Epithelial cell of prostate (primary cell): Measurements from ENCODE around the gene APOH.
"Not testable (repeated sequence)": the region's sequence is repeated elsewhere in the genome, so short reads cannot be mapped to it uniquely, and the experiment has no call there.

Experiments used
- DNase-seq: peaks from one replicate; pipeline ENCODE4 v3.0.0-alpha.2; 2011; ENCODE audit warnings: low read depth, low spot score
- H3K27ac ChIP-seq: fragments of 450-650 bp; 2 replicates; pipeline ENCODE4 v1.5.1; 2017; ENCODE audit warnings: mild to moderate bottlenecking

APOH gene

GRCh38 chr17:66228887-66229782, at the start of gene APOH:
Gene APOH, minus strand, starts transcription at chr17:66229415. Its CDS starts 36 bp downstream, at chr17:66229379.
- H3K27ac ChIP-seq = no peak within 1 kb of the TSS
- no peak for DNase-seq

GRCh38 chr17:66277191-66277590, 48.0 kb upstream of the APOH start:
- no peak overlapping the region for H3K27ac ChIP-seq
- DNase-seq = no peak

DNA sequence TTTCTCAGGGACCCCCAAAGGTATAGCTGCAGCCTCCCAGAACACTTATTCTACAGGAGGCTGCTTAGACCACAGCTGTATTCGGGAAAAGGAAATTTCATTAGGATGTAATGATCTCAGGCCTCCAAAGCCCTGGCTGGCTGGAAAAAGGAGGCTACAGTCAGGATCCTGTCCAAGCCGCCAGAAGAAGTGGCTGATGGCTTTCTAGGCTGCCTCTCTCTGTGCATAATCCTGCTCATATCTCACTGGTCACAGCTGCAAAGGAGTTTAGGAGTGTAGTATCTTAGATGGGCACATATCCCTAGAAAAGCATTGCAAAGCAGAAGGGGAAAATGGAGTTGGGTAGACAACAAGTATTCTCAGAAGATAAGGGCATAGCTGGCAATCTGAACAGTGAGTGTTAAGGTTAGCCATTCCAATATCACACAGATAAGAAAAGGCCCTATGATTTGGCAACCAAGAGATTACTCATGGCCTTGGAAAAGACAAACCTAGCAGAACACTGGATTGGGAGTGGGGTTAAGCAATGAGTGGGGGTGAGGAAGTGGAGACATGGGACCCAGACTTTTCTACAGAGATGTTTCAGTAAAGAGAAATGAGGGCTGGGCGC, 47.2 kb upstream of the APOH start:
- peak overlapping the region; percentile 24 for H3K27ac ChIP-seq
- DNase-seq = no peak

GRCh38 chr17:66275651-66276050, 46.4 kb upstream of the APOH start:
- DNase-seq = peak; percentile 79
- H3K27ac ChIP-seq = peak overlapping the region; percentile 24

- DNase-seq = no peak
- H3K27ac ChIP-seq = peak overlapping the region; percentile 29
Observed at GRCh38 chr17:66273586-66273848, 44.3 kb upstream of the APOH start.

DNA sequence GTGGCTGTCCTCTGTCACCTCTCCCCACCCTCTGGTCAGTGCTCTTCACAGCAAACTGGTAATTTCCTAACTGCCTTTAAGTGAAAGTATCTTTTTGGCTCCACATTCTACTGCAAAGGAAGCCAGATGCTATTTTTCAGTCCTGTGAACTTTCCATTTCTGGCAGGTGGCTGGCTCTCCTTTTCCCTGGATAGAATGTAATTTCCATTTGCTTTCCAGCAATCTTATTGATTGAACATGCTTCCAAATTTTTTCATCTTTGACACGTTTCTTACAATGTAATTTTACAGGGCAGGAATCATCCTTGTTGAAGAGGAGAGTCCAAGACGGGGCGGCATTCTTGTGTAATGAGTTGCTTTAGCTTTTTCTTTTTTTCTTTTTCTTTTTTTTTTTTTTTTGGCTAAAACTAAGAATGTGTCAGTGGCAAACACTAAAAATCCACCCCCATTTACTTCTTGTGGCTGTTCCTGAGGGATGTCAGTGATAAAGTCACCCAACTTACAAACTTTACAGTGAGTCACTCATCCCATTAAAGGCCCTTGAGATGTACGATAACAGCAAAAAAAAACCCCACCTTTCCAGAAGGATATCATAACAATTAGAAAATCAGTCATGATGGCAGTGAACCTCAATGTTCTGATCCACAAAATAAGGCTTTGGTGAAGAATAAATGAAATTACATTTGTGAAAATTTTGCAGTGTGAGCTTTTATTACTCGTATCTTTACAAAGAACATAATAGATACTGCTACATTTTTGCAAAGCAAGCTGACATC, 43.8 kb upstream of the APOH start:
- no peak for DNase-seq

DNA sequence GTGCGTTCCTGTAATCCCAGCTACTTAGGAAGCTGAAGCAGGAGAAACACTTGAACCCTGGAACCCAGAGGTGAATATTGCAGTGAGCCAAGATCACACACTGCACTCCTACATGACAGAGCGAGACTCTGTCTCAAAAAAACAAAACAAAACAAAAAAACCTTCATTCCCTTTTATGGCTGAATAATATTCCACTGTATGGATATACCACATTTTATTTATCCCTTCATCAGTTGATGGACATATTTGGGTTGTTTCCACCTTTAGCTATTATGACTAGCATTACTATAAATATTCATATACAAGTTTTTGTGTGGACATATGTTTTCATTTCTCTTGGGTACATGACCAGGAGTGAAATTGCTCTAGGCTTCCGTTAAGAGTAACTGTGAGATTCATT, 42.3 kb upstream of the APOH start:
- H3K27ac ChIP-seq = no peak overlapping the region

More for the DNA sequence above, 43.8 kb upstream of the APOH start:
- H3K27ac ChIP-seq = peak overlapping the region; percentile 29

GRCh38 chr17:66270106-66270505, 40.9 kb upstream of the APOH start:
- no peak overlapping the region for H3K27ac ChIP-seq
- no peak for DNase-seq

More for the DNA sequence above, 42.3 kb upstream of the APOH start:
- DNase-seq = no peak

- DNase-seq = no peak
- no peak overlapping the region for H3K27ac ChIP-seq
Observed at GRCh38 chr17:66268247-66268927, 39.2 kb upstream of the APOH start.

GRCh38 chr17:66264696-66265095, 35.5 kb upstream of the APOH start:
- DNase-seq = no peak

GRCh38 chr17:66262767-66263166, 33.6 kb upstream of the APOH start:
- H3K27ac ChIP-seq = no peak overlapping the region
- DNase-seq = no peak

More at GRCh38 chr17:66264696-66265095, 35.5 kb upstream of the APOH start:
- H3K27ac ChIP-seq = no peak overlapping the region

GRCh38 chr17:66260688-66261087, 31.5 kb upstream of the APOH start:
- DNase-seq = no peak
- H3K27ac ChIP-seq = no peak overlapping the region

DNA sequence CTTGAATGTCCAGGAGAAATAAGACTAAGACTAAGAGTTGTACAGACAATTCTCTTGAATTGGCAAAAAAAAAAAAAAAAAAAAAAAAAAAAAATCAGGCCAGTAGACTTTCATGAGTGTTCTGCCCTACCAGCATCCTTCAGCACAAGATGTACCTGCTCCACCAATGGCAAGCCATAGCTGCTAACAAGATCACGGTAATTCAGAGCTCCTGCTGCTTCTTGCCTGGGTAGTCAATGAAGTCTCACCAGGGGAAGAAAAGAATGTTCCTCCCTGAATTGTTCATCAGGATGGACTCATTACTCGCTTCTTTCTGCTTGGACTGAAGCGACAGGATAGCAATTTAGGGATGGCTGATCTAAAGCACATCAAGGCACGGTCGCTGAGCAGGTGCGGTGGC, 31.1 kb upstream of the APOH start:
- H3K27ac ChIP-seq = no peak overlapping the region

GRCh38 chr17:66255527-66255971, 26.3 kb upstream of the APOH start:
- no peak overlapping the region for H3K27ac ChIP-seq
- no peak for DNase-seq

More for the DNA sequence above, 31.1 kb upstream of the APOH start:
- no peak for DNase-seq

DNA sequence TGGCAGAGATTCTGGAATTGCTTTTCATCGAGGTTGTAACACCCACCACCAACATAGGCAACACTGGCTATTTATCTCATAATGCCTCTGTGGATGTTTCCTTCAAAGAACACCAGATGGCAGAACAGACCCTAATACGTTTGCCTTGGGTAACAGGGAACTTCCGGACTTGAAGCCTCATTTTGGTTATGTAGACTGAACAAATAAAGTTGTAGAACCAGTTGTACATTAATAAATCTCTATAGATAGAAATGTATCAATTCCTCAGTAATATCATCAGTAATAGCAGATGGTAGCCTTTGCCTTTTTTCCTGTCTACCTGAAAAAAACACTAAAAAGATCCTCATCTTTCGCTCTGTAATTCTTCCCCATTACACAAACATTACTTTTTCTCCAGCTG, 25.9 kb upstream of the APOH start:
- DNase-seq = no peak
- H3K27ac ChIP-seq = no peak overlapping the region

DNA sequence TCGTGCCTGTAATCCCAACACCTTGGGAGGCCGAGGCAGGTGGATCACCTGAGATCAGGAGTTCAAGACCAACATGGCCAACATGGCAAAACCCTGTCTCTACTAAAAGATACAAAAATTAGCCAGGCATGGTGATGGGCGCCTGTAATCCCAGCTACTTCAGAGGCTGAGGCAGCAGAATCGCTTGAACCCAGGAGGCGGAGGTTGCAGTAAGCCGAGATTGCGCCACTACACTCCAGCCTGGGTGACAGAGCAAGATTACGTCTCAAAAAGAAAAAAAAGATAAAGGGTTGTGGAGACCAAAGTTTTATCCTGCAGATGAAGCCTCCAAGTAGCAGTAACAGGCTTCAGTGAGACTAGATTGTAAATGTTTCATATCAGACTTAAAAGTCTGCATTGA, 24.2 kb upstream of the APOH start:
- not testable (repeated sequence) for H3K27ac ChIP-seq, DNase-seq

- no peak overlapping the region for H3K27ac ChIP-seq
- no peak for DNase-seq
Observed at GRCh38 chr17:66250686-66251085, 21.5 kb upstream of the APOH start.

GRCh38 chr17:66248285-66248684, 19.1 kb upstream of the APOH start:
- H3K27ac ChIP-seq = no peak overlapping the region
- DNase-seq = no peak

DNA sequence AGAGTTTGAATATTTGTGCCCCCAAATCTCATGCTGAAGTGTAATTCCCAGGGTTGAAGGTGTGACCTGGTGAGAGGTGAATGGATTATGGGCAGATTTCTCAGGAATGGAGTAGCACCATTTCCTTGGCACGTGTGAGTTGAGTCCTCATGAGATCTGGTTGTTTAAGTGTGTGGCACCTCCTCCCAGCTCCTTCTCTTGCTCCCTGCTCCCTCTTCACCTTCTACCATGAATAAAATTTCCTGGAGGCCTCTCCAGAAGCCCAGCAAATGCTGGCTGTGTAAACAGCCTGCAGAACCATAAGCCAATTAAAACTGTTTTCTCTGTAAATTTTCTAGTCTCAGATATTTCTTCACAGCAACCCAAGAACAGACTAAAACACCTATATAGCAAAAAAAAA, 12.6 kb upstream of the APOH start:
- no peak overlapping the region for H3K27ac ChIP-seq
- no peak for DNase-seq

GRCh38 chr17:66240630-66241029, 11.4 kb upstream of the APOH start:
- DNase-seq = no peak
- H3K27ac ChIP-seq = peak overlapping the region; percentile 9
